Right atrium auricular region (tissue), 2 donors: ENCODE results near the gene IL33. TPM values are rescaled to one million over a fixed set of nuclear protein-coding genes. Genes with fewer than 3 reads are reported as not detected.
A peak's percentile ranks its signal among the peaks of the same experiment; 100 is the strongest.

Experiments
- DNase-seq: peaks from one replicate; pipeline ENCODE4 v3.0.0-alpha.2; 2019; ENCODE audit warnings: low spot score
- H3K27ac ChIP-seq, 2 donors: fragments of 200-600 bp; sonication (generic); 1 replicate in 1 of 2; 2 replicates in 1 of 2; pipeline ENCODE4 v1.5.1; 2016 to 2019
- H3K27me3 ChIP-seq, 2 donors: fragments of 200-600 bp; sonication (generic); one replicate each; pipeline versions ENCODE4 v1.5.1 to v1.6.0; 2017 to 2019
- H3K36me3 ChIP-seq: fragments of 200-600 bp; sonication (generic); one replicate; pipeline ENCODE4 v1.5.1; 2016
- H3K4me1 ChIP-seq, 2 donors: fragments of 200-600 bp; sonication (generic); one replicate each; pipeline versions ENCODE4 v1.5.1 to v1.6.0; 2017 to 2019
- H3K4me3 ChIP-seq, 2 donors: fragments of 200-600 bp; sonication (generic); 1 replicate in 1 of 2; 2 replicates in 1 of 2; pipeline ENCODE4 v1.5.1; 2017 to 2019; ENCODE audit warnings: mild to moderate bottlenecking in 1 of 2, moderate library complexity in 1 of 2
- H3K9me3 ChIP-seq, 2 donors: fragments of 200-600 bp; sonication (generic); one replicate each; pipeline ENCODE4 v1.5.1; 2019
- CTCF ChIP-seq, 2 donors: fragments of 200-600 bp; sonication (generic); IDR thresholded peaks; one replicate each; pipeline ENCODE4 v1.5.1; 2019; ENCODE audit warnings: antibody characterized with exemption in 2 of 2
- total RNA-seq, 2 donors: library from RNA; depleted of rRNA; stranded (reverse); fragments of >200 nt; gene quantifications; one replicate each; pipeline ENCODE4 v1.1.0, GENCODE V29; 2016

Gene IL33
- total RNA-seq, 2 donors from 2014 or later, result 21.3 to 24.4 TPM

GRCh38 chr9:6304232-6304631 lies 88.6 kb downstream of the IL33 start:
- DNase-seq, result no peak
- no peak overlapping the region for H3K4me3 ChIP-seq
- H3K27ac ChIP-seq, result no peak overlapping the region
- H3K36me3 ChIP-seq, result no peaks in the 10 kb centered on the region
- no peaks in the 10 kb centered on the region for H3K9me3 ChIP-seq
- H3K4me1 ChIP-seq, result no peaks in the 10 kb centered on the region
- H3K27me3 ChIP-seq, result no peaks in the 10 kb centered on the region
- no peak for TF ChIP-seq CTCF (IDR thresholded peaks at IDR 0.05)

GRCh38 chr9:6305954-6306563 lies 90.5 kb downstream of the IL33 start:
- TF ChIP-seq CTCF (IDR thresholded peaks at IDR 0.05), result peak; percentile 34 to 67
- H3K4me1 ChIP-seq, result no peaks in the 10 kb centered on the region
- H3K36me3 ChIP-seq, result no peaks in the 10 kb centered on the region
- H3K27ac ChIP-seq, result no peak overlapping the region
- DNase-seq, result no peak
- no peaks in the 10 kb centered on the region for H3K9me3 ChIP-seq
- no peaks in the 10 kb centered on the region for H3K27me3 ChIP-seq
- no peak overlapping the region for H3K4me3 ChIP-seq

Other genes starting within 250 kb of the IL33 start
- 10 to 100 TPM; 17.6 to 22.1 TPM for gene RANBP6, start 200.2 kb upstream of the IL33 start, total RNA-seq
- gene TPD52L3, start 112.6 kb downstream of the IL33 start, total RNA-seq, result not detected
- gene UHRF2, start 197.4 kb downstream of the IL33 start, total RNA-seq, result 10 to 100 TPM; 15.2 TPM